ENCODE data around the gene UNC80. TPM values are rescaled to one million over a fixed set of nuclear protein-coding genes. Genes with fewer than 3 reads are reported as not detected.

UNC80 gene
- total RNA-seq, 4 donors from 2014 or later: not detected

DNA sequence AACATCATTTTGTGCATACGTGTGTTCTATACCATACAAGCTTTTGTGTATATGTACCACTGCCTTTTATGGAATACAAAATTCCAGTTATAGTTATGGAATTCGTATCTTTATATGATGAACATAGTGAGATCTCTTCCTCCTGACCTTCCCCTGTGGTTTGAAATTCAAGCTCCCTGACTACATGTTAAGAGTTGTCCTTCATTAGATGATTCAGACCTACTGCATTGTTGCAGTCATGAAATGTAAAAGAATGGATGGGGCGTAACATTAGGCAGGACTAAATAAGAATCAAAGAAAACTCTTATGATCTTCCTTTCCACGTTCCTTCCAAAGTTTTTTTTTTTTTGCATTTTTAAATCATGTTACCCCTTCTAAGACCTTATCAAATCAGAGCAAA lies 107.1 kb downstream of the UNC80 start:
- H3K9me3 ChIP-seq: no peaks in the 10 kb centered on the region
- no peak for DNase-seq
- no peak overlapping the region for H3K4me3 ChIP-seq
- H3K27me3 ChIP-seq: no peaks in the 10 kb centered on the region
- H3K4me1 ChIP-seq: no peaks in the 10 kb centered on the region
- H3K27ac ChIP-seq: no peak overlapping the region
- H3K36me3 ChIP-seq: no peaks in the 10 kb centered on the region
- TF ChIP-seq, protein P1, sequence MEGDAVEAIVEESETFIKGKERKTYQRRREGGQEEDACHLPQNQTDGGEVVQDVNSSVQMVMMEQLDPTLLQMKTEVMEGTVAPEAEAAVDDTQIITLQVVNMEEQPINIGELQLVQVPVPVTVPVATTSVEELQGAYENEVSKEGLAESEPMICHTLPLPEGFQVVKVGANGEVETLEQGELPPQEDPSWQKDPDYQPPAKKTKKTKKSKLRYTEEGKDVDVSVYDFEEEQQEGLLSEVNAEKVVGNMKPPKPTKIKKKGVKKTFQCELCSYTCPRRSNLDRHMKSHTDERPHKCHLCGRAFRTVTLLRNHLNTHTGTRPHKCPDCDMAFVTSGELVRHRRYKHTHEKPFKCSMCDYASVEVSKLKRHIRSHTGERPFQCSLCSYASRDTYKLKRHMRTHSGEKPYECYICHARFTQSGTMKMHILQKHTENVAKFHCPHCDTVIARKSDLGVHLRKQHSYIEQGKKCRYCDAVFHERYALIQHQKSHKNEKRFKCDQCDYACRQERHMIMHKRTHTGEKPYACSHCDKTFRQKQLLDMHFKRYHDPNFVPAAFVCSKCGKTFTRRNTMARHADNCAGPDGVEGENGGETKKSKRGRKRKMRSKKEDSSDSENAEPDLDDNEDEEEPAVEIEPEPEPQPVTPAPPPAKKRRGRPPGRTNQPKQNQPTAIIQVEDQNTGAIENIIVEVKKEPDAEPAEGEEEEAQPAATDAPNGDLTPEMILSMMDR (IDR thresholded peaks at IDR 0.05): no peak
- TF ChIP-seq POLR2A (IDR thresholded peaks at IDR 0.05): no peak

DNA sequence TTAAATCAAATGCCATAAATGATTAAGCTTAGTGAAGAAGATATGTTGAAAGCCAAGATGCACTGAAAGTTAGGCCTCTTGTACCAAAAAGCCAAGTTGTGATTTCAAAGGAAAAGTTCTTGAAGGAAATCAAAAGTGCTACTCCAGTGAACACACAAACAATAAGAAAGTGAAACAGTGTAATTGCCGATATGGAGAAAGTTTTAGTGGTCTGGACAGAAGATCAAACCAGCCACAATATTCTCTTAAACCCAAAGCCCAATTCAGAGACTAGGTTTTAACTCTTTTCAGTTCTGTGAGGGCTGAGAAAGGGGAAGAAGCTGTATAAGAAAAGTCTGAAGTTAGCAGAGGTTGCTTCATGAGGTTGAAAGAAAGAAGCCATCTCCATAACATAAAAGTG lies 129.0 kb downstream of the UNC80 start:
- Histone ChIP-seq H3K4me3 (no peak overlapping the region), H3K36me3 (no peaks in the 10 kb centered on the region), H3K4me1 (no peaks in the 10 kb centered on the region), H3K27me3 (no peaks in the 10 kb centered on the region), H3K27ac (no peak overlapping the region), H3K9me3 (no peaks in the 10 kb centered on the region)
- TF ChIP-seq, protein P1 (IDR thresholded peaks at IDR 0.05): no peak
- TF ChIP-seq POLR2A (IDR thresholded peaks at IDR 0.05): no peak
- DNase-seq: no peak

- Histone ChIP-seq H3K4me3 (no peak overlapping the region), H3K27ac (no peak overlapping the region), H3K9me3 (no peaks in the 10 kb centered on the region), H3K36me3 (no peaks in the 10 kb centered on the region), H3K4me1 (no peaks in the 10 kb centered on the region), H3K27me3 (no peaks in the 10 kb centered on the region)
- no peak for DNase-seq
- TF ChIP-seq POLR2A (IDR thresholded peaks at IDR 0.05): no peak
- TF ChIP-seq, protein P1 (IDR thresholded peaks at IDR 0.05): no peak
These were observed 129.5 kb downstream of the UNC80 start for GRCh38 chr2:209901172-209901571.

- H3K9me3 ChIP-seq: no peaks in the 10 kb centered on the region
- H3K4me3 ChIP-seq: no peak overlapping the region
- TF ChIP-seq POLR2A (IDR thresholded peaks at IDR 0.05): no peak
- TF ChIP-seq, protein P1 (IDR thresholded peaks at IDR 0.05): no peak
- H3K27me3 ChIP-seq: no peaks in the 10 kb centered on the region
- H3K27ac ChIP-seq: no peak overlapping the region
- H3K36me3 ChIP-seq: no peaks in the 10 kb centered on the region
- H3K4me1 ChIP-seq: no peaks in the 10 kb centered on the region
- no peak for DNase-seq
These were observed 134.1 kb downstream of the UNC80 start for GRCh38 chr2:209905691-209906090.

GRCh38 chr2:209907746-209908145 lies 136.1 kb downstream of the UNC80 start:
- no peak overlapping the region for H3K4me3 ChIP-seq
- no peak for TF ChIP-seq POLR2A (IDR thresholded peaks at IDR 0.05)
- TF ChIP-seq, protein P1 (IDR thresholded peaks at IDR 0.05): no peak
- no peaks in the 10 kb centered on the region for H3K9me3 ChIP-seq
- no peaks in the 10 kb centered on the region for H3K36me3 ChIP-seq
- no peak overlapping the region for H3K27ac ChIP-seq
- DNase-seq: no peak
- H3K4me1 ChIP-seq: no peaks in the 10 kb centered on the region
- no peaks in the 10 kb centered on the region for H3K27me3 ChIP-seq

- no peaks in the 10 kb centered on the region for H3K4me1 ChIP-seq
- no peak overlapping the region for H3K27ac ChIP-seq
- no peak for TF ChIP-seq POLR2A (IDR thresholded peaks at IDR 0.05)
- TF ChIP-seq, protein P1 (IDR thresholded peaks at IDR 0.05): no peak
- no peak overlapping the region for H3K4me3 ChIP-seq
- H3K36me3 ChIP-seq: no peaks in the 10 kb centered on the region
- no peaks in the 10 kb centered on the region for H3K27me3 ChIP-seq
- H3K9me3 ChIP-seq: no peaks in the 10 kb centered on the region
- DNase-seq: no peak
These were observed 136.9 kb downstream of the UNC80 start for GRCh38 chr2:209908511-209908910.

Data from Peyer's patch (tissue), 4 donors.